ENCODE data around the gene DENND1A.

DENND1A gene

DNA sequence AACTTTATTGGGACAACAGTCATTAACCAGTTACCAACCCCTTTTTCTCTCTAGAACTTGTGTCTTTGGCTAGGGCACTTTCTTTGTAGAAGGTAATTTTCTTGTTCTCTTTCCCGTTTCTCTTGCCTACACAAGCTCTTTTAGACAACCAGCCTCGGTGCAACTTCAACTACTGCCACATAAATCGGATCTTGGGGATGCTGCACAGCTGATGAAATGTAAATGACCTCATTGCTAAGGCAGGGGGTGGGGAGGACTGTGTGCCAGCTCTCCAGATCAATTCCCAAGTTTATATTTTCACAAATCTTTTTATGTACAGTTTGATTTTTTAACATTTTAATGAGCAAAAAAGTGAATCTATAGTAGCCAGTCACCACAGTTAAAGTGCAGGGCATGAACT, 157.6 kb downstream of the DENND1A start:
- DNase-seq (ENCODE audit: extremely low spot score), result no peak
- ChIA-PET POLR2A (no interaction called here), CTCF (interaction anchor here (1.4 to 2.1 kb wide), 6 partner anchors 10 to 60 kb away, joined by 3 to 10 read pairs (median 4); no protein-coding TSS in a partner anchor)

DNA sequence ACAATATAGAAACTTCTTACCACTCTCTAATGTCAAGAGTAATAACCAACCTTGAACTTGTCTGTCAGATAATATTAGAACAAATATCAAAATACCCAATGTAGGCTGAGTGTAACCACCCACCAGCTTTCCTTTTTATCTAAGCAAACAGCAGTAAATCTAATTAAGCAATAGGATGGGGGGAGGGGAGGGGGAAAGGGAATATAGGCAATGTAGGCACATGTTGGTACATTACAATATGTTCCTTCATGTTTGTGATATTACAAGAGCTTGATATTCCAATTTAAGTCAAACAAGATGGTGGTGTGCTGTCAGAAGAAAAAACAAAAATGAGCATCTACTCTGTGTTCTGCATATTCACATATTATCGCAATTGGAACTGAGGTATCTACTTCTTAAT, 158.2 kb downstream of the DENND1A start:
- ChIA-PET POLR2A (no interaction called here), CTCF (interaction anchor here (1.4 to 2.1 kb wide), 4 partner anchors 9 to 61 kb away, joined by 3 to 10 read pairs (median 3); no protein-coding TSS in a partner anchor)
- TF ChIP-seq, protein P1, sequence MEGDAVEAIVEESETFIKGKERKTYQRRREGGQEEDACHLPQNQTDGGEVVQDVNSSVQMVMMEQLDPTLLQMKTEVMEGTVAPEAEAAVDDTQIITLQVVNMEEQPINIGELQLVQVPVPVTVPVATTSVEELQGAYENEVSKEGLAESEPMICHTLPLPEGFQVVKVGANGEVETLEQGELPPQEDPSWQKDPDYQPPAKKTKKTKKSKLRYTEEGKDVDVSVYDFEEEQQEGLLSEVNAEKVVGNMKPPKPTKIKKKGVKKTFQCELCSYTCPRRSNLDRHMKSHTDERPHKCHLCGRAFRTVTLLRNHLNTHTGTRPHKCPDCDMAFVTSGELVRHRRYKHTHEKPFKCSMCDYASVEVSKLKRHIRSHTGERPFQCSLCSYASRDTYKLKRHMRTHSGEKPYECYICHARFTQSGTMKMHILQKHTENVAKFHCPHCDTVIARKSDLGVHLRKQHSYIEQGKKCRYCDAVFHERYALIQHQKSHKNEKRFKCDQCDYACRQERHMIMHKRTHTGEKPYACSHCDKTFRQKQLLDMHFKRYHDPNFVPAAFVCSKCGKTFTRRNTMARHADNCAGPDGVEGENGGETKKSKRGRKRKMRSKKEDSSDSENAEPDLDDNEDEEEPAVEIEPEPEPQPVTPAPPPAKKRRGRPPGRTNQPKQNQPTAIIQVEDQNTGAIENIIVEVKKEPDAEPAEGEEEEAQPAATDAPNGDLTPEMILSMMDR (IDR thresholded peaks at IDR 0.05; ENCODE audit: control extremely low read depth, extremely low read depth, low read depth, missing control alignments), result no peak
- no peak for DNase-seq (ENCODE audit: extremely low spot score)

More for the DNA sequence above, 157.6 kb downstream of the DENND1A start:
- TF ChIP-seq, protein P1 (IDR thresholded peaks at IDR 0.05; ENCODE audit: control extremely low read depth, extremely low read depth, low read depth, missing control alignments), result no peak

DNA sequence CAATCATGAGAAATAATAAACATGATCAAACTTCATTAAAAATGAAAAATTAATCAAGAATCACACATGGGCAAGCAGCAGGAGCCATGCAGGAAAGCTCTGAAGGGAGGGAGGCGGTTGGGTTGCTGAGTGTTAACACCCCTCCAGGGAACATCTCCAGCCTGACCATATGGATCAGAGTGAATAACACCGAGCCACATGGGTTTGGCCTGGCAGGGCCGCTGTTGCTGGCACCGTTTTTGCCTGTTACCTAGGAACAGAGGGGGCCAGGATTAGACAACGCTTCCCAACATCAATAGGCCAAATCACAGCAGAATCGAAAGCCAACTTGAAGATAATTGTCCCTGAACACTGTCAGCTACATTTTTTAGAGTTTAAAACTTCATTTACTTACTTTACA, 160.2 kb downstream of the DENND1A start:
- ChIA-PET CTCF (interaction anchor here (0.8 kb wide), 1 partner anchor 12 kb away, joined by 3 read pairs; no protein-coding TSS in a partner anchor), POLR2A (no interaction called here)
- DNase-seq (ENCODE audit: extremely low spot score), result no peak
- TF ChIP-seq, protein P1 (IDR thresholded peaks at IDR 0.05; ENCODE audit: control extremely low read depth, extremely low read depth, low read depth, missing control alignments), result no peak

DNA sequence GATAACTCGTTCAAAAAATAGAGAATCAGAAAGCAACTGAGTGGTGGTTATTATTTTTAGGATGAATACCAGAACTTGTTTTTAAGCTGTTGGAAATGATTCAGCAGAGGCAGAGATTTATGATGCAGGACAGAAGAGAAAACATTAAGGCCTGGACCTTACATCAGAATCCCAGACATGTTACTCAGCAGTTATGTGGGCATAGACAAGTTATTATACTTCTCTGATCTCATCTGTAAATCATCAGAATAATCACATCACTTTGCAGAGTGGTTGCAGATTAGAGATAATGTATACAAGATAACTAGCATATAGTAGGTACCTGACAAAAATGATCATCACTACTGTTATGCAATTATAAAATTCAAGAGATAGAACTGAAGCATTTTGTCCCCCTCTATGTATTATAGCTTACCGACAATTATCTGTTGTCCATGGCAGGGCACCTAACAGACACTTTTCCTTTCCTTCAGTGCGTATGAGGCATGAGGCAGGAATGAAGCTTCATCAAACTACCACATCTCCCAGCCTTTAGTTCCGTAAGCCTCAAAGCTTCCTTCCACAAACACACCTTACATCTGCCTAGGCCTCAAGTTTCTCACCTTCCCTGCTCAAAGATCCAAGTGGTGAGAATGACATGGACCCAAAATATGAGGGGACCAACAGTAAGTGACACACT, 165.9 kb downstream of the DENND1A start:
- CTCF ChIA-PET, result interaction anchor here (1.4 to 1.5 kb wide), 2 partner anchors 10 kb away, joined by 3 to 4 read pairs; no protein-coding TSS in a partner anchor
- DNase-seq (ENCODE audit: extremely low spot score), result no peak
- POLR2A ChIA-PET, result no interaction called here
- TF ChIP-seq, protein P1 (IDR thresholded peaks at IDR 0.05; ENCODE audit: control extremely low read depth, extremely low read depth, low read depth, missing control alignments), result no peak

DNA sequence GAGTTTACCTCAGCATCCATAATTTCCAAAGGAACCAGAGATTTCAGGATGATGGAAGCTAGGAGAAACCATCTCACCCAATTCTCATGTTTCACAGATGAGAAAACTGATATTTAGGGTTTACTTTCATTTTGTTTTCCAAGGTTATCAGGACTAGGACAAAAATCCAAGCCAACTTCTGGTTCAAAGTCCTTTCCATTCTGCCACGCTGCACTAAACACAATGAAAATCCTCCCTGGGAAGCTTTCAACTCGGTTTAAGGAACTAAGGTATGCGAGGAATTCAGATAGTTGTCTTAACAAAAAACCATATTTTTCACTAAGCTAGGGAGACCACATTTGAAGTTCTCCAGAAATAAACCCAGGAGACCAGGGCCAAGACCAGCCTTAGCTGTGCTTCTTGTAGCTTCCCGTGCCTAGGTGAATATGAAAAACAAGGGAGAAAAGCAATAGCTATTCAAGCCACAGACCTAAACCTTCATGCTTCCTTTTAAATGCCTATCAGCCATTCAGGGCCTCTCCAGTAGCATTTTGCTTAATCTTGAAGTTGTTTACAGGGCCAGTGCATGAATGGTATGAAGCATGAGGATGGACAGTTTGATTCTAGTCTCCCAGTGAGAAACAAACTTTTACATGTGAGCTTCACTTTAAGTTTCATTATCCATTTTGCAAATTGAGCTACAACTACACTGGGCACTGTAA, 167.9 kb downstream of the DENND1A start:
- CTCF ChIA-PET, result interaction anchor here (0.8 to 1.8 kb wide), 6 partner anchors 10 to 152 kb away, joined by 3 to 10 read pairs (median 4); no protein-coding TSS in a partner anchor
- POLR2A ChIA-PET, result no interaction called here
- DNase-seq (ENCODE audit: extremely low spot score), result no peak
- TF ChIP-seq, protein P1 (IDR thresholded peaks at IDR 0.05; ENCODE audit: control extremely low read depth, extremely low read depth, low read depth, missing control alignments), result no peak

DNA sequence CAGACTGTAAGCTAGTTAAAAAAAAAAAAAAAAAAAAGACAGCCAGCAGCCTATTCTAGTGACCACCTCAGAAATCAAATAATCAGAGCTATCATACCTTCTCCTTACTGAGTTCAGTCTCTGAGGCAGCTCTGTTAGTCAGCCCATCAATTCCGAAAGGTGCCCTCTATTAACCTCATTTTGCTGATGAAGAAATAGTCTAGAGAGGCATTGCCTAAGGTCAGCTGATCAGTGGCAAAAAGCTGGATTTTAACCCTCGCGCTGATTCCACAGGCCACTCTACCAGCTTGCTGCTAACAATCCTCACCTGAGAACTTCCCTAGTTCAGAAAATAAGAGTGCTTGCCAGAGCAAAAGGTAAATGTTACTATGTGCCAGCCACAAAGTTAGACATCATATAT, 172.0 kb downstream of the DENND1A start:
- DNase-seq (ENCODE audit: extremely low spot score), result no peak
- TF ChIP-seq, protein P1 (IDR thresholded peaks at IDR 0.05; ENCODE audit: control extremely low read depth, extremely low read depth, low read depth, missing control alignments), result no peak
- POLR2A ChIA-PET, result no interaction called here
- CTCF ChIA-PET, result interaction anchor here (1.2 to 2.0 kb wide), 8 partner anchors 8 to 67 kb away, joined by 3 to 6 read pairs (median 4); no protein-coding TSS in a partner anchor

Data from GM10248 (cell line).